KOPT-K1 (cell line): ENCODE measurements around the gene CCDC39.

Experiments
- H3K27ac ChIP-seq: fragments of 200-600 bp; sonication (generic); 2 replicates; pipeline ENCODE4 v1.5.1; 2016; ENCODE audit warnings: antibody characterized with exemption, mild to moderate bottlenecking, low read depth, low read length; ENCODE audit not compliant: poor library complexity, severe bottlenecking
- H3K36me3 ChIP-seq: fragments of 200-600 bp; sonication (generic); 2 replicates; pipeline ENCODE4 v1.5.1; 2017; ENCODE audit warnings: antibody characterized with exemption, mild to moderate bottlenecking, low read length, moderate library complexity; ENCODE audit not compliant: insufficient read depth
- H3K9me3 ChIP-seq: fragments of 200-600 bp; sonication (generic); 2 replicates; pipeline ENCODE4 v1.5.1; 2017; ENCODE audit warnings: antibody characterized with exemption, low read length, mild to moderate bottlenecking; ENCODE audit not compliant: insufficient read depth, poor library complexity, severe bottlenecking

Gene CCDC39

DNA sequence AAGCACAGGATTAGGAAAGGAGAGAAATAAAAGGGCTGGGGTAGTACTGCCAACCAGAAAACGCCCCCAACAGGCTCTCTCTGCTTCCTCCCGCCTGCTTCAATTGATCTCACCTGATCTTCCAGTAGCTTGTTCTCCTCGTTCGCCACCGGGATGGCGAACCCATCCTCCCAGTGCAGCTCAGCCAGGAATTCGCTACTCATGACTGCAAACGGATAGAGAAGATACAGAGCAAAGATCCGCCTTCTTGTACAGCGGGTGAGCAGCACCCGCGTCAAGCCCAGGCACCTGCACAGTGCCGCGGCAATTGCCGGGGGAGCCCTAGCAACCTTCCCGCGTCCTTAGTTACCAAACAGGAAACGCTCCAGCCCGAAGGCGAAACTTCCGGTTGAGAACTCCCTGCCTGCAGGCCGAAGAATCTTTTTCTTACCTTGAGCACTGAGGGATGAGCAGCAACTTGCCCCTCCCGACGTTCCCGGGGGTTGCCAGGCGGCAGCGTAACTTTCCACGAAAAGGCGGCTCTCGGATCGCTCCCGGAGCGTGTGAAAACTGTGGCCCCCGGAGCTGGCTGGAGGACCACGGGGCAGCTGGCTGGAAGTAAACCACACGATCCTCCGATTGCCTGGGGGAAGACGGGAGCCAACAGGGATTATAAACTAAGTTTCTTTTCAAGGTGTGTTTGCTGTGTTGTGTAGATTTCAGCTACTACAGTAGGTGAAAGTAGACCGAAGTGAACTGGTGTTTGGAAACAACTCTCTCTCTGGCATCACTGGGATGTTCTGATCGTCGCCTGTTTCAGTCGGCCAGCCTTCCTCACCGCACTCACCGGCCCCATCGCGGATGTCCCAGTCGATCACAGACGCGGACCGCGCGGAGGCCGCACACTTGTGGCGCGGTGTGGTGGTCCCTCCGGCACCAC lies at the start of gene CCDC39:
CCDC39 (minus strand) TSS at position 312 of the 919 bp plus-strand sequence; CDS start at position 203, 109 bp downstream.
- no peak within 1 kb of the TSS for H3K27ac ChIP-seq
- no peaks in the 10 kb centered on the region for H3K9me3 ChIP-seq
- H3K36me3 ChIP-seq: no peaks in the 10 kb centered on the region

DNA sequence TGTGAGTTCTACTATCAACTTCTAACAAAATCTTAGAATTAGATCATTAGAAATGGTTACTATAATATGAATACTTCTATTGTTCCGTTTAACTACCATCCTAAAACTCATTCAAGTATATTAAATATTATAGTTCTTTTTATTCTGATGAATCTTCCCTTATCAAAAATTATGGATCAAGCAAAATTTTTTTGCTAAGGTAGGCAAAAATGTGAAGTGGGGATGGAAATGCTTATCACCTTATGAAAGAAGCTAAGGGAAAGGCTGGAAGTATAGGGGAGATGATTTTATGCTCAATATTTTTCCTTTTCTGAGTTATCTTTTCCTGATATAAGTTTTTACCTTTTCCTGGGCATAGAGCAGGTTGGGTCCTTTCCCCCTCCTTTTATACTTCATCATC lies 40.7 kb upstream of the CCDC39 start:
- H3K27ac ChIP-seq: no peak overlapping the region

DNA sequence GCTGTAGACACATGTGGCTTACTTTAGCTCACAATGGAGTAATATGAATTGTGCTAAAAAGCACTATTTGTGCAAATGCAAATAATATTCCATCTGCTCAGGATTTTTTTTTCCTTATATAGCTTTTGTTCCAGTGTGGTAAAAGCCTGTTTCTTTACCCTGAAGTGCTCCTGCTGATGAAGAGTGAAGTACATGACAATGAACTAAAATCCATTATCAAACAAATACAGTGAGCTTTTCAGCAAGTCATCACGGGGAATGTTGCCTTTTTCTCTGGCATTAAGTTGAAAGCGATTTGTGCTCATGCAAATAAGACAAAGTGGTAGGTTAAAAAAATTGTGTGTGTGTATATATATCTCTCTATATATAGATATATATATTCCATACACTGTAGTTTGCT lies 28.6 kb upstream of the CCDC39 start:
- H3K27ac ChIP-seq: no peak overlapping the region
- H3K9me3 ChIP-seq: no peaks in the 10 kb centered on the region
- H3K36me3 ChIP-seq: no peaks in the 10 kb centered on the region

More for the DNA sequence above, 40.7 kb upstream of the CCDC39 start:
- Histone ChIP-seq H3K9me3 (no peaks in the 10 kb centered on the region), H3K36me3 (no peaks in the 10 kb centered on the region)

DNA sequence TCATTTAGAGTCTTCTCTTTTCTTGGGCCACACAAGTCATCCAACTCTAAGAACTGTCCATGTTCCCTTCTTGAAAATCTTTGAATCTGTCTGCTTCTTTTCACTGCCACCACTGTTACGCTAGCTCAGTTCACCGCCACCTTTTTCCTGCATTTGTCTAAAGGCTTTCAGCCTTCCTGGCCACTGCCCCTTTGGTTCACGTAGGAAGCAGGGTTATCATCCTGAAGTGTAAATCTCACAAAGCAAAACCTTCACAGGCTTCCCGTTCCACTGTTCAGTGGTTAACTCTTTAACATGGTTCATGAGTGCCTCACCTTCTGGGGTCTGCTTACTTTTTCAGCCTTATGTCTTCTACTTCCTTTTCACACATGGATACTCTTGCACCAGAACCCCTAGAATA lies 26.3 kb upstream of the CCDC39 start:
- Histone ChIP-seq H3K27ac (no peak overlapping the region), H3K9me3 (no peaks in the 10 kb centered on the region)

DNA sequence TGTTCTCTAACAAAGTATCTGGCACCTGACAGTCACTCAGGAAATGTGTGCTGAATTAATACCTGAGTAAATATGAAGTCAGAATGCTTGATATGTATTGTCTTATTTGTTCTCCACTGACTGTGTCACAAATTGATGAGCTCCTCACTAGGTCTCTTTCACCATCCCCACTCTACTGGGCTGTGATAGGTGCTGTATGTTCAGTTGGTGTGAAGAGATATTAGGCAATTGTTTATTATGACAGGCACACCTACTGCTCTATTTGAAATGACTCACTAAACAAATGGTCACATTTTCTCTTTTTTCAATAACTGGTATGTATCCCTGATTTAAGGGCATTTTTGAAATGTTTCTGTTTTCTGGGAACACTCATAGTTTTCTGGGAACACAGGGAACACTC lies 25.2 kb upstream of the CCDC39 start:
- H3K36me3 ChIP-seq: no peaks in the 10 kb centered on the region
- no peak overlapping the region for H3K27ac ChIP-seq

More for the DNA sequence above, 26.3 kb upstream of the CCDC39 start:
- H3K36me3 ChIP-seq: no peaks in the 10 kb centered on the region

DNA sequence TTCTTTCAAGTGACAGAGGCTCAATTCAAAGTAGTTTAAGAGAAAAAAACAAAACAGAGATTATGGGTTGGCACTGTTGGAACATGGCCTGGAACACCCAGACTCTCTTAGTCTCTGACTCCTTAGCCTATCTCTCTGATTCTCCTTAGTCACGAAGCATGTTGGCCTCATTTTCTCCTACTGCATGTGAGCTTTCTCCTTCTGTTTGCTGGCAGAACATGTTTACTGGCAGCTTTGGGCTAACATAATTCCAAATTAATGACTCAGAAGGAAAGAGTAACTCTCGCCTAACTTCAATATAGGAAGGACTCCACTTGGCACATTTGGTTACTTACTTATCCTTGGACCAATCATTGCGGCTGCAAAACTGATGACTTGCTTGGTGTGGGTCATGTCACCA lies 21.7 kb upstream of the CCDC39 start:
- H3K27ac ChIP-seq: no peak overlapping the region
- H3K9me3 ChIP-seq: no peaks in the 10 kb centered on the region
- no peaks in the 10 kb centered on the region for H3K36me3 ChIP-seq

More for the DNA sequence above, 25.2 kb upstream of the CCDC39 start:
- H3K9me3 ChIP-seq: no peaks in the 10 kb centered on the region

DNA sequence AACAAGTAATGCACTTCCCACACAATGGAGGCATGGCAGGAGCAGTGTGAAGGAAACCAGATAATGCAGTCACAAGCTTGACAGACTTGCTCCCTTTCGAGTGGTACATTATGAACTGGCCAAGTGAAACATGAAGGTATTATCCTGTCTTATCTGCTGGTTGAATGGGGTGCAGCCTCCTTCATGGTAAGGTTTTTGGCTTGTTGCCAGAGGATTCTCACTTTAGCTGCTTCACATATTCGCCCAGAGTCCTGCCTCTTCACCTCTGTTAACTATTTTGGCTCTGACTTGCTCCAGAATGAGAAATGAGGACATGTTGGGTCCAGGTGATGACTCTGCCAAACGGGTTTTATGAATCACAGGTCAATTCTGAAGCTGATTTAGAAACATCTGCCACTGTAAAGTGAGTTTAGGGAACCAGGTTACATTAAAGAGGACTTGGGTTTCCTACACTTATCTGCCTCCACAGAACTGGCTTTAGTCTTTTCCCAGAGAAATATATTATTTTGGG lies 19.5 kb upstream of the CCDC39 start:
- Histone ChIP-seq H3K36me3 (no peaks in the 10 kb centered on the region), H3K27ac (no peak overlapping the region), H3K9me3 (no peaks in the 10 kb centered on the region)

DNA sequence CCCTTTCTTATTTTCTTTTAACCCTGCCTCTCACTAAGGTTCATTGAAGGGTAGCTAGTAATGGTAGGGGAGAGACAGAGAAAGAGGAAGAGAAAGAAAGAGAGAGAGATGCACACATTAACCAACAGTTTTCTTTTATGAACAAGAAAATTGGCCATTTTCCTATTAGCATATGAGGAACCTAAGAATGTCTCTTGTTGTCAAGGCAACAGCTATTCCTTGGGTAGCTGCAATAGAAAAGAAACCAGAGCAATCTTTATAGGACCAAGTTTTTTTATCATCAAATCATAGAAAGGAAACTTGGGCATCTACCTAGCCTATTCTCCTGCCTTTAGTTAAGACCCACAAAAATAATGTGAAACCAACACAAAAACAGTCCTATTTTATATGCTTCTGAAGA lies 15.0 kb upstream of the CCDC39 start:
- H3K9me3 ChIP-seq: no peaks in the 10 kb centered on the region
- H3K36me3 ChIP-seq: no peaks in the 10 kb centered on the region
- no peak overlapping the region for H3K27ac ChIP-seq

DNA sequence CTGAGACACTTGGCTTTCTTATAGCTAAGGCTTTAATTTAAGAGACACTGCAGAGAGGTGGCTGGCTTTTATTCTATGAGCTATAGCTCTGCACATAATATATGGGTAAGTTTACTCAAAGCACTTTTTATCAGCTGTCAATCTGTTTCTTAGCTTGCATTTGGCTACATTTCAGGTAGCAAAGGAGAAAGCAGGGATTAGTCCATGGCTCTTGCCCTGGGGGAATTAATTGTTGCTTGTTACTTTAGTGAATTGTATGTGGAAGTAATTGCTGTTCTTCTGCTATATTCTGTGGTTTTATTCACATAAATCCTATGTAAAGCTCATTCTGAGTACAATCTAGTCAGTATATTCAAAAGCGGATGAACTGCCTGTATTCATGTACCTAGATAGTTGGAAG lies 14.4 kb upstream of the CCDC39 start:
- H3K9me3 ChIP-seq: no peaks in the 10 kb centered on the region
- no peak overlapping the region for H3K27ac ChIP-seq
- no peaks in the 10 kb centered on the region for H3K36me3 ChIP-seq

DNA sequence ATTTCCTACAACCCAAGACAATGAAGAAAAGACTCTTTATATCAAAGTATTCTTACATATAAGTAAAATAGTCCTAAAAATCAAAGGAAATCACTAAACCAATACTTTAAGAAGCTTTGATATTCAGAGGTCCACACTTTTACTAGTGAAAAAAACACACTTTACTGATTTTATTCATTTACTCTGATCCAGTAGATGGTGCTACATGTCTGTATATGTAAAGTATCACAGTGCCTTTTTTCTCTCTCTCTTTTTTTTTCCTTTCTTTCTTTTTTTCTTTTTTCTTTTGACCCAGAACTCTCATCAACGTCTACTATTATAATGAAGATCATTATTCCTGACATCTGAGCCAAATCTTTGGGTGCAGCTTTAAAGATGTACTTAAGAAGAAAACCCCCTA lies 10.8 kb upstream of the CCDC39 start:
- no peaks in the 10 kb centered on the region for H3K36me3 ChIP-seq
- no peaks in the 10 kb centered on the region for H3K9me3 ChIP-seq
- H3K27ac ChIP-seq: no peak overlapping the region

DNA sequence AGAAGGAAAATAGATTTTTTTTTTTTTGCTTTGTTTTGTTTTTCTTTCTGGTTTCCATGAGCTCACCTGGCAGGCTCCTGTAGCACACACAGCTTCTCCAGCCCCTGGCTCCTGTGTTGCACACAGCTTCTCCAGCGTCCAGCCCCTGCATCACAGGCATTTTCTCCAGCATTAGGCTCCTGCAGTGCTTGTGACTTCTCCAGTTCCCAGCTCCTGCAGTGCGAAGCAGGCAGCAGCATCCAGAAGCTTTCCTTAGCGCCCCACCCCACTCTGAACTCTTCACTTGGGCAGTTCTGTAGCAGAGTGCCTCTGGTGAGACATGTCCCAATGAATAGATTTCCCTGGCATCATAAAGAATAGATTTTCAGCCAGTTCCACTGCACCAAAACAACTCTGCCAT lies 5.5 kb upstream of the CCDC39 start:
- Histone ChIP-seq H3K36me3 (no peaks in the 10 kb centered on the region), H3K9me3 (no peaks in the 10 kb centered on the region), H3K27ac (no peak overlapping the region)

DNA sequence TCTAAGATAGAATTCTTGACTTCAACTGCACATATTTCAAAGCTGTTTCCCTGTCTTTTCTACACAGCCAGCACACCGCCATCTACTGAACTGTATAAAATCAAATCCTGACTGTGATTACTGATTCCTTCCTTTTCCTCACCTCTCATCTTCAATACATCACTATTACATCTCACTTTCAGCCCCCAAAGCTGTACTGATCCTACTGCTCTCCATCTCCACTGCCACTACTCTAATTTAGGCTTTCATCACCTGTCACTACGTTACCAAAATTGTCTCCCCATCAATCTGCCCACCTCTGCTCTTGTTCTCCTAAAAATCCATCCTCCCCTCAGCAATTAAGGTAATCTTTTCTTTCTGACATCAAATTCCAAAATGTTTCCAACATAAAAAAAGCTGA lies 4.5 kb upstream of the CCDC39 start:
- Histone ChIP-seq H3K9me3 (no peaks in the 10 kb centered on the region), H3K27ac (no peak overlapping the region), H3K36me3 (no peaks in the 10 kb centered on the region)

DNA sequence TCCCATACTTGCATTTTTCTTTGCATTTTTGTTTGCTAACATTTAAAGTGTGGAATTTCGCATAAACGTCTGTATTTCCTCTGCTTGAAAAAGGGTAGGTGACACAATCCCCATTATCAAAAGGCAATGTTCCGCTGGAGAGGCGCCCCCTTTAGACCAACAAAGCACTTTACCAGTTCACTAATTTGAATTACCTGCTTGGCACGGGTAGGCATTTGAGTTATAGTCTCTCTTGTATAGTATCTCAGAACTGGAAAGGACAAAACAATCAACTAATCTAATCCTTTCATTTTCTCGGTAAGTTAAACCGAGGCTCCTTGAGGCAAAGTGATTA lies 775 bp upstream of the CCDC39 start:
- Histone ChIP-seq H3K36me3 (no peaks in the 10 kb centered on the region), H3K27ac (no peak overlapping the region), H3K9me3 (no peaks in the 10 kb centered on the region)

DNA sequence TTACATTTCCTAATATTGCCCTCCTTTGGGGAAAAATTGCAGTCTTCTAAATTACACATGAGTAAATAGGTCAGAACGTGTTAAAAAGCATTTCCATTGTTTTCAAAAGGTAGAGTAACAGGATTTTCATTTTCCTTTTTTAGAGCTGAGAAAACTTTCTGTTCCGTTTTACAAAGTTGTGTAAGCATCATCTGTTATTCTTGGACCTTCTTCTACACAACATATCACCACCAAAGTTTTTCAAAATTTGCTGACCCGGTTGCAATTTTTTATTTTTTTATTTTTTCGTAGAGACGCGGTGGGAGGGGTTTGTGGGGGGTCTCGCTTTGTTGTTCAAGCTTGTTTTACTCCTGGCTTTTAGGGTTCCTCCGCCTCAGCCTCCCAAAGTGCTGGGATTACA lies 1.1 kb downstream of the CCDC39 start:
- no peak overlapping the region for H3K27ac ChIP-seq
- no peaks in the 10 kb centered on the region for H3K36me3 ChIP-seq
- H3K9me3 ChIP-seq: no peaks in the 10 kb centered on the region

DNA sequence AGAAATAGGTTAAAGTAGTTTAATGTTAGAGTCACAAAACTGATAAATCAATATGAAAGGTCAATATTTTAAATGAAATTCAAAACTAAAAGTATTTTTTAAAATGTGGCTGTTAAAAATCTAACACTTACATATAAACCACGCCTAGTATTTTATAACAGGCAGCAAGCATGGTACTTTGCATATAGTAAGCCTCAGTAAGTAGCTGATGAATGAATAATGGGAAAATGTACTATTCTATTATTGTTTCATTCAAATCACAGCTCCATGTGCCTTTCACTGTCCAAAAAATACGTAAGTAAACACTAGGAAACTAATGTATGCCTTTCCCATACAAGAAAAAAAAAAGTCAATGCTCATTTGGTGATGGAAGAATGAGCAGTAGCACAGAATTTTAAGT lies 17.8 kb downstream of the CCDC39 start:
- H3K9me3 ChIP-seq: no peaks in the 10 kb centered on the region
- H3K27ac ChIP-seq: no peak overlapping the region
- no peaks in the 10 kb centered on the region for H3K36me3 ChIP-seq

DNA sequence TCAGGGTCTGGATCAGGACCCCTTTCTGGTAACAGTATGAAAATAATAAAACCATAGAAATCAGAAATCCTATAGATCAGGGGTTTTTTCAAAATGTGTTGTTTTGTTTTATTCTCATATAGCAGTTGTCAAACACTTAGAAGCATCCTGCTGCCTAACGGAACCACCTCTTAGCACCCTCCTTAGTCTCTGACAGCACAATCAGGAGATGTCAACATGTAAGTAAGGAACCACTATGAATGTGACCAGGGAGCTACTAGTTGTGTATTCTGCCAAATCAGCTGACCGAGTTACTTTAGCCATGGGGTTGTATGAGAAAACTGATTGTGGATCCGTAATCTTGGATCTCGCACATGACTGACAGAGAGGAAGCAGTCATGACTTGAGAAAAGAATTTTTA lies 22.2 kb downstream of the CCDC39 start:
- no peak overlapping the region for H3K27ac ChIP-seq
- H3K36me3 ChIP-seq: no peaks in the 10 kb centered on the region
- H3K9me3 ChIP-seq: no peaks in the 10 kb centered on the region
